ENCODE measurements around the gene SEMA6B. TPM values are rescaled to one million over a fixed set of nuclear protein-coding genes. Genes with fewer than 3 reads are reported as not detected.
A peak's percentile ranks its signal among the peaks of the same experiment; 100 is the strongest.
"Not testable (repeated sequence)": the region's sequence is repeated elsewhere in the genome, so short reads cannot be mapped to it uniquely, and the experiment has no call there.

The SEMA6B gene
- total RNA-seq, 1 experiment from 2014 or later, result 38.4 TPM

DNA sequence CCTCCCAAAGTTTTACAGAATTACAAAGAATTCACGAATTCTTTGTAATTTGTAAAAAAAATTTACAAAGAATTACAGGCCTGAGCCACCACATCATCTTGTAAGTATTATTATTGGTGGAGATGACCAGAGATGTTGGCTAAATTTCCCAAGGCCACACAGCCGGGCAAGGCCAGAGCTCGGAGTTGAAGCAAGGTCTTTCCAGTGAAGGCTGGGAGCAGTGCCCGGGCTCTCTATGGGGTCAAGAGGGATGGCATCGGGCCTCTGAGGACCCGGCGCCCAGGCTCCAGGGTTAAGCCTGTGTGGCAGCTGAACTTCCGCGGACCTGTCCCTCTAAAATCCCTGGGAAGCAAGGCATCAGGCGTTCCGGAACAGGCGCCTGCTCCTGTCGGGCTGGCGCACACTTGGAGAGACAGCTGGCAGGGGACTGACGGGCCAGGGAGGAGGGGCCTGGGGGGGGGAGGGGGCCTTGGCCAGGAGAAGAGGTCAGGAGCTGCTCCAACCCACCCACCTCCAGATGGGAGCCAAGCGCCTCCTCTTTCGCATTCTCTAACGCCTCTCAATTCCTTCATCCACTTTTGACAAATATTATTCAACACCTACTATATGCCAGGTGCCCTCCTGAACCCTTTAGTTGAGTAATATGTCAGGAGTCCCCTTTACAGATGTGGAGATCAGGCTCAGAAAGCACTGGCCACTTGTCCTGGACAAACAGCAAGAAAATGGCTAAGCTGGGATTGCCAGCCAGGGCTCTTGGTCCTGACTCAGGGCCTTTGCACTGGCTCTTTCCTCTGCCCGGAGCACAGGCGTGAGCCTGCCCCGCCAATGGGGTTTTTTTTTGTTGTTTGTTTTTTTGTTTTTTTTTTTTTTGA is 36.8 kb upstream of the SEMA6B start:
- H3K4me2 ChIP-seq (ENCODE audit: insufficient read depth, insufficient read length, low read length), result no peak overlapping the region

GRCh38 chr19:4595158-4595557 is 35.7 kb upstream of the SEMA6B start:
- not testable (repeated sequence) for H2BK15ac ChIP-seq (ENCODE audit: low read depth, low read length); H4K5ac ChIP-seq (ENCODE audit: insufficient read length, low read depth, low read length); H3K79me1 ChIP-seq (ENCODE audit: insufficient read depth, low read depth, low read length, poor library complexity, severe bottlenecking); H3K56ac ChIP-seq (ENCODE audit: insufficient read length, low read depth, low read length); H2BK5ac ChIP-seq (ENCODE audit: insufficient read length, low read length); H4K91ac ChIP-seq (ENCODE audit: insufficient read length, low read depth, low read length); H3K4me1 ChIP-seq (ENCODE audit: insufficient read depth, low read length); H2BK120ac ChIP-seq (ENCODE audit: low read depth, low read length, poor library complexity, severe bottlenecking); H3K27ac ChIP-seq (ENCODE audit: insufficient read length, low read depth, low read length); H2AK5ac ChIP-seq (ENCODE audit: insufficient read length, low read length); H3K9ac ChIP-seq (ENCODE audit: extremely low read depth, insufficient read length, low read length); H4K20me1 ChIP-seq (ENCODE audit: control insufficient read depth, insufficient read depth, insufficient read length); H3K79me2 ChIP-seq (ENCODE audit: insufficient read depth, low read length); H3K4me3 Mint-ChIP-seq; H3K18ac ChIP-seq (ENCODE audit: insufficient read length, low read depth, low read length); H3K9me3 ChIP-seq (ENCODE audit: control insufficient read depth, low read depth, low read length); H3K4me2 ChIP-seq (ENCODE audit: insufficient read depth, insufficient read length, low read length); H4K8ac ChIP-seq (replicated peaks; ENCODE audit: insufficient read length, low read depth, low read length); H3K9me3 Mint-ChIP-seq; H2AFZ ChIP-seq (ENCODE audit: low read length); H3K14ac ChIP-seq (ENCODE audit: insufficient read depth, low read length); H2BK12ac ChIP-seq (ENCODE audit: insufficient read length, low read depth, low read length); H3K4ac ChIP-seq (ENCODE audit: low read depth, low read length); H3K36me3 Mint-ChIP-seq (ENCODE audit: insufficient read depth in 1 of 3, low read depth in 3 of 3); H3K23ac ChIP-seq (ENCODE audit: insufficient read length, low read depth, low read length); H2BK20ac ChIP-seq (ENCODE audit: low read depth, low read length, poor library complexity, severe bottlenecking); DNase-seq; H3K27ac Mint-ChIP-seq; H3K27me3 ChIP-seq (ENCODE audit: insufficient read depth, low read length); H3T11ph ChIP-seq (ENCODE audit: low read length)
- WGBS (ENCODE audit: extremely low coverage, insufficient read length, low lambda C conversion rate), result no CpG with 5 or more reads among the region's 9 CpGs
- H3K23me2 ChIP-seq (ENCODE audit: insufficient read length, low read depth, low read length, poor library complexity, severe bottlenecking), result peaks cover 11% of the 10 kb centered on the region
- Mint-ChIP-seq H3K4me1 (peaks cover 8 to 27% of the 10 kb centered on the region in 2 experiments), H3K27me3 (ENCODE audit: low read depth) (peaks cover 63% of the 10 kb centered on the region)

More for the DNA sequence above, 36.8 kb upstream of the SEMA6B start:
- no peak overlapping the region for H4K5ac ChIP-seq (ENCODE audit: insufficient read length, low read depth, low read length)
- no peak overlapping the region for H3K14ac ChIP-seq (ENCODE audit: insufficient read depth, low read length)
- H3K27ac ChIP-seq (ENCODE audit: insufficient read length, low read depth, low read length), result no peak overlapping the region
- WGBS (ENCODE audit: extremely low coverage, insufficient read length, low lambda C conversion rate), result no CpG with 5 or more reads among the region's 21 CpGs
- no peak overlapping the region for H3K4ac ChIP-seq (ENCODE audit: low read depth, low read length)
- peaks cover 11% of the 10 kb centered on the region for H3K23me2 ChIP-seq (ENCODE audit: insufficient read length, low read depth, low read length, poor library complexity, severe bottlenecking)
- no peak overlapping the region for H3K23ac ChIP-seq (ENCODE audit: insufficient read length, low read depth, low read length)
- H3K79me2 ChIP-seq (ENCODE audit: insufficient read depth, low read length), result no peaks in the 10 kb centered on the region
- H3K18ac ChIP-seq (ENCODE audit: insufficient read length, low read depth, low read length), result no peak overlapping the region
- no peak overlapping the region for H3K9ac ChIP-seq (ENCODE audit: extremely low read depth, insufficient read length, low read length)
- H2AK5ac ChIP-seq (ENCODE audit: insufficient read length, low read length), result no peak overlapping the region
- H2BK5ac ChIP-seq (ENCODE audit: insufficient read length, low read length), result no peak overlapping the region
- no peak overlapping the region for H2BK15ac ChIP-seq (ENCODE audit: low read depth, low read length)
- H2BK120ac ChIP-seq (ENCODE audit: low read depth, low read length, poor library complexity, severe bottlenecking), result no peak overlapping the region
- H4K20me1 ChIP-seq (ENCODE audit: control insufficient read depth, insufficient read depth, insufficient read length), result no peaks in the 10 kb centered on the region
- H3K9me3 ChIP-seq (ENCODE audit: control insufficient read depth, low read depth, low read length), result no peaks in the 10 kb centered on the region
- Mint-ChIP-seq H3K27ac (no peak overlapping the region), H3K36me3 (ENCODE audit: insufficient read depth in 1 of 3, low read depth in 3 of 3) (no peaks in the 10 kb centered on the region; a peak in 1 of 7 replicates), H3K4me3 (no peak overlapping the region; a peak in 1 of 5 replicates), H3K27me3 (ENCODE audit: low read depth) (peaks cover 67% of the 10 kb centered on the region), H3K4me1 (peaks cover 8 to 24% of the 10 kb centered on the region in 2 experiments), H3K9me3 (no peaks in the 10 kb centered on the region; a peak in 1 of 5 replicates)
- H3K56ac ChIP-seq (ENCODE audit: insufficient read length, low read depth, low read length), result no peak overlapping the region
- DNase-seq, result peak; percentile 77
- no peaks in the 10 kb centered on the region for H3K4me1 ChIP-seq (ENCODE audit: insufficient read depth, low read length)
- H3K27me3 ChIP-seq (ENCODE audit: insufficient read depth, low read length), result no peaks in the 10 kb centered on the region; the same call in 1 of the 2 replicates
- H2BK12ac ChIP-seq (ENCODE audit: insufficient read length, low read depth, low read length), result no peak overlapping the region
- no peak overlapping the region for H2BK20ac ChIP-seq (ENCODE audit: low read depth, low read length, poor library complexity, severe bottlenecking)
- H3T11ph ChIP-seq (ENCODE audit: low read length), result no peak overlapping the region
- no peak overlapping the region for H4K8ac ChIP-seq (replicated peaks; ENCODE audit: insufficient read length, low read depth, low read length)
- H2AFZ ChIP-seq (ENCODE audit: low read length), result no peak overlapping the region
- H4K91ac ChIP-seq (ENCODE audit: insufficient read length, low read depth, low read length), result no peak overlapping the region
- TF ChIP-seq, protein P1, sequence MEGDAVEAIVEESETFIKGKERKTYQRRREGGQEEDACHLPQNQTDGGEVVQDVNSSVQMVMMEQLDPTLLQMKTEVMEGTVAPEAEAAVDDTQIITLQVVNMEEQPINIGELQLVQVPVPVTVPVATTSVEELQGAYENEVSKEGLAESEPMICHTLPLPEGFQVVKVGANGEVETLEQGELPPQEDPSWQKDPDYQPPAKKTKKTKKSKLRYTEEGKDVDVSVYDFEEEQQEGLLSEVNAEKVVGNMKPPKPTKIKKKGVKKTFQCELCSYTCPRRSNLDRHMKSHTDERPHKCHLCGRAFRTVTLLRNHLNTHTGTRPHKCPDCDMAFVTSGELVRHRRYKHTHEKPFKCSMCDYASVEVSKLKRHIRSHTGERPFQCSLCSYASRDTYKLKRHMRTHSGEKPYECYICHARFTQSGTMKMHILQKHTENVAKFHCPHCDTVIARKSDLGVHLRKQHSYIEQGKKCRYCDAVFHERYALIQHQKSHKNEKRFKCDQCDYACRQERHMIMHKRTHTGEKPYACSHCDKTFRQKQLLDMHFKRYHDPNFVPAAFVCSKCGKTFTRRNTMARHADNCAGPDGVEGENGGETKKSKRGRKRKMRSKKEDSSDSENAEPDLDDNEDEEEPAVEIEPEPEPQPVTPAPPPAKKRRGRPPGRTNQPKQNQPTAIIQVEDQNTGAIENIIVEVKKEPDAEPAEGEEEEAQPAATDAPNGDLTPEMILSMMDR (conservative IDR thresholded peaks at IDR 0.05), result no peak
- no peaks in the 10 kb centered on the region for H3K79me1 ChIP-seq (ENCODE audit: insufficient read depth, low read depth, low read length, poor library complexity, severe bottlenecking)

Data from H9 (cell line).